GM19193 (cell line): ENCODE results near the gene PRICKLE2.

ENCODE experiments used
- POLR2A ChIP-seq: IDR thresholded peaks from 4 replicates; pipeline ENCODE4 v1.6.1; 2011; ENCODE audit not compliant: insufficient read depth, insufficient read length; ENCODE audit errors: extremely low read depth

The PRICKLE2 gene

GRCh38 chr3:64262574-64263114 is 37.4 kb upstream of the PRICKLE2 start:
- TF ChIP-seq POLR2A: no peak

GRCh38 chr3:64260431-64260830 is 35.2 kb upstream of the PRICKLE2 start:
- TF ChIP-seq POLR2A: no peak

- TF ChIP-seq POLR2A: no peak
Measured at GRCh38 chr3:64259636-64260035, 34.4 kb upstream of the PRICKLE2 start.

- no peak for TF ChIP-seq POLR2A
Measured at GRCh38 chr3:64257100-64257755, 32.0 kb upstream of the PRICKLE2 start.

GRCh38 chr3:64255741-64256340 is 30.6 kb upstream of the PRICKLE2 start:
- no peak for TF ChIP-seq POLR2A

GRCh38 chr3:64254443-64254842 is 29.2 kb upstream of the PRICKLE2 start:
- no peak for TF ChIP-seq POLR2A

- TF ChIP-seq POLR2A: no peak
Measured at GRCh38 chr3:64253689-64254088, 28.4 kb upstream of the PRICKLE2 start.

GRCh38 chr3:64251019-64251418 is 25.8 kb upstream of the PRICKLE2 start:
- TF ChIP-seq POLR2A: no peak

GRCh38 chr3:64247991-64248646 is 22.9 kb upstream of the PRICKLE2 start:
- TF ChIP-seq POLR2A: no peak

- TF ChIP-seq POLR2A: no peak
Measured at GRCh38 chr3:64244011-64244942, 19.0 kb upstream of the PRICKLE2 start.

GRCh38 chr3:64242435-64242834 is 17.2 kb upstream of the PRICKLE2 start:
- TF ChIP-seq POLR2A: no peak

- no peak for TF ChIP-seq POLR2A
Measured at GRCh38 chr3:64240959-64241358, 15.7 kb upstream of the PRICKLE2 start.

GRCh38 chr3:64240396-64240795 is 15.1 kb upstream of the PRICKLE2 start:
- TF ChIP-seq POLR2A: no peak

GRCh38 chr3:64239841-64240240 is 14.6 kb upstream of the PRICKLE2 start:
- TF ChIP-seq POLR2A: no peak
